ENCODE measurements around the gene NCOR2. TPM values are rescaled to one million over a fixed set of nuclear protein-coding genes. Genes with fewer than 3 reads are reported as not detected.

NCOR2 gene
- polyA plus RNA-seq, 1 donor (not counting 4 experiments of a cell fraction or from before 2014, with no cell fraction given) = 4.7 TPM

DNA sequence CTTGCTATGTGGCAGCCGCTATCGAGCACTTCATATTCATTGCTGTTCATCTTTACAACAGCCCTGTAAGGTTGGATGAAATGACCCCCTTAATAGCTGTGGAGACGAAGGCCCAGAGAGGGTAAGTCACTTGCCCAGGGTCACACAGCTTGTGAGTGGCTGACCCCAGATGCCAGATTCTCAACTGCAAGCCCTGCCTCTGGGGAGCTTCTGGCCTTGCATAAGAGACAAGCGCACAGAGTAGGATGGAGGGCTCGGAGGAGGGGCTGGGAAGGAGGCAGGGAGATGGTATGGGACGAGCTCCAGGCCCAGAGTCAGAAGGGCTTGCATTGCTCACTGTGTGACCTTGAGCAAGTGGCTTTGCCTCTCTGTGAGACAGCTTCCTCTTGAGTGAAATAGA, 27.4 kb upstream of the NCOR2 start:
- no peak overlapping the region for H3K4me2 ChIP-seq (ENCODE audit: control insufficient read depth, extremely low read depth, insufficient read depth, low read depth, low read length)
- no peaks in the 10 kb centered on the region for H3K27me3 ChIP-seq (ENCODE audit: control insufficient read depth, extremely low read depth, insufficient read depth, low read length)
- no peaks in the 10 kb centered on the region for H3K36me3 ChIP-seq (ENCODE audit: control insufficient read depth in 2 of 2, extremely low read depth in 1 of 2, insufficient read depth in 2 of 2, low read length in 2 of 2)
- H3K9me3 ChIP-seq (ENCODE audit: control insufficient read depth, low read depth, low read length) = no peaks in the 10 kb centered on the region
- FAIRE-seq (no peak), DNase-seq (ENCODE audit: low read depth, low spot score) (no peak)
- no peak overlapping the region for H3K4me3 ChIP-seq (ENCODE audit: control insufficient read depth in 2 of 3, extremely low read depth in 1 of 3, insufficient read depth in 2 of 3, low read depth in 1 of 3, low read length in 3 of 3)
- no peak overlapping the region for H3K9ac ChIP-seq (ENCODE audit: control insufficient read depth, extremely low read depth, insufficient read depth, low read length)
- no peak overlapping the region for H2AFZ ChIP-seq (ENCODE audit: control insufficient read depth, low read length)
- H3K4me1 ChIP-seq (ENCODE audit: control insufficient read depth, extremely low read depth, insufficient read depth, low read length) = peaks cover 15% of the 10 kb centered on the region
- dilution Hi-C loops (cut with MboI; ENCODE audit: extremely low pct_ligation_motif_present, low sequenced_read_pairs) = no loop called here
- no peak overlapping the region for H3K27ac ChIP-seq (ENCODE audit: control insufficient read depth, insufficient read depth, low read length)
- TF ChIP-seq CTCF (optimal IDR thresholded peaks at IDR 0.05 in 1 of 3, IDR thresholded peaks at IDR 0.05 in 1 of 3, conservative IDR thresholded peaks at IDR 0.05 in 1 of 3; ENCODE audit: extremely low read depth in 1 of 3, insufficient read depth in 2 of 3, low read length in 3 of 3) (no peak), EZH2 (IDR thresholded peaks at IDR 0.05; ENCODE audit: low read length) (no peak)
- no peaks in the 10 kb centered on the region for H4K20me1 ChIP-seq (ENCODE audit: control insufficient read depth, extremely low read depth, insufficient read depth, low read length)
- H3K9me1 ChIP-seq (ENCODE audit: control insufficient read depth, extremely low read depth, insufficient read depth, low read length) = no peaks in the 10 kb centered on the region
- H3K79me2 ChIP-seq (ENCODE audit: control insufficient read depth, insufficient read depth, low read length) = no peaks in the 10 kb centered on the region

- Histone ChIP-seq H3K79me2 (ENCODE audit: control insufficient read depth, insufficient read depth, low read length) (no peaks in the 10 kb centered on the region), H3K4me3 (ENCODE audit: control insufficient read depth in 2 of 3, extremely low read depth in 1 of 3, insufficient read depth in 2 of 3, low read depth in 1 of 3, low read length in 3 of 3) (no peak overlapping the region), H3K4me1 (ENCODE audit: control insufficient read depth, extremely low read depth, insufficient read depth, low read length) (peaks cover 21% of the 10 kb centered on the region), H3K27me3 (ENCODE audit: control insufficient read depth, extremely low read depth, insufficient read depth, low read length) (no peaks in the 10 kb centered on the region), H3K9ac (ENCODE audit: control insufficient read depth, extremely low read depth, insufficient read depth, low read length) (no peak overlapping the region), H2AFZ (ENCODE audit: control insufficient read depth, low read length) (no peak overlapping the region), H3K9me3 (ENCODE audit: control insufficient read depth, low read depth, low read length) (no peaks in the 10 kb centered on the region), H4K20me1 (ENCODE audit: control insufficient read depth, extremely low read depth, insufficient read depth, low read length) (no peaks in the 10 kb centered on the region), H3K4me2 (ENCODE audit: control insufficient read depth, extremely low read depth, insufficient read depth, low read depth, low read length) (no peak overlapping the region), H3K36me3 (ENCODE audit: control insufficient read depth in 2 of 2, extremely low read depth in 1 of 2, insufficient read depth in 2 of 2, low read length in 2 of 2) (no peaks in the 10 kb centered on the region), H3K9me1 (ENCODE audit: control insufficient read depth, extremely low read depth, insufficient read depth, low read length) (no peaks in the 10 kb centered on the region), H3K27ac (ENCODE audit: control insufficient read depth, insufficient read depth, low read length) (no peak overlapping the region)
- FAIRE-seq (no peak), DNase-seq (ENCODE audit: low read depth, low spot score) (no peak)
- TF ChIP-seq CTCF (optimal IDR thresholded peaks at IDR 0.05 in 1 of 3, IDR thresholded peaks at IDR 0.05 in 1 of 3, conservative IDR thresholded peaks at IDR 0.05 in 1 of 3; ENCODE audit: extremely low read depth in 1 of 3, insufficient read depth in 2 of 3, low read length in 3 of 3) (no peak), EZH2 (IDR thresholded peaks at IDR 0.05; ENCODE audit: low read length) (no peak)
- dilution Hi-C loops (cut with MboI; ENCODE audit: extremely low pct_ligation_motif_present, low sequenced_read_pairs) = no loop called here
Observed at GRCh38 chr12:124593851-124594401, 26.5 kb upstream of the NCOR2 start.

Measured in keratinocyte (primary cell).